Erythroblast (primary cell): ENCODE measurements around the gene LY86.

Source experiments
- GATA1 ChIP-seq: IDR thresholded peaks from 2 replicates; pipeline ENCODE4 v1.6.1; 2011; ENCODE audit warnings: low read depth, mild to moderate bottlenecking, control low read depth, low read length, moderate library complexity
- POLR2A ChIP-seq: IDR thresholded peaks from 2 replicates; pipeline ENCODE4 v1.6.1; 2011; ENCODE audit warnings: mild to moderate bottlenecking, low read length

GRCh38 chr6:6569811-6570164 lies 18.7 kb upstream of the LY86 start:
- TF ChIP-seq POLR2A (no peak), GATA1 (no peak)
